GM21526 (cell line): Measurements from ENCODE around the gene VASN.

ENCODE experiments used
- ATAC-seq: cut with Tn5 transposase; IDR thresholded peaks from one replicate; pipeline ENCODE4 v1.9.1; 2021; ENCODE audit warnings: moderate library complexity; ENCODE audit not compliant: unreplicated experiment, low FRiP score

VASN gene

GRCh38 chr16:4381935-4382794, 10.5 kb downstream of the VASN start:
- ATAC-seq = no peak

GRCh38 chr16:4382795-4383357, 11.2 kb downstream of the VASN start:
- ATAC-seq = no peak

GRCh38 chr16:4383591-4384444, 12.2 kb downstream of the VASN start:
- no peak for ATAC-seq

- no peak for ATAC-seq
Observed at GRCh38 chr16:4384509-4384942, 12.9 kb downstream of the VASN start.

GRCh38 chr16:4385066-4385788, 13.6 kb downstream of the VASN start:
- no peak for ATAC-seq

GRCh38 chr16:4385789-4386450, 14.3 kb downstream of the VASN start:
- no peak for ATAC-seq

- ATAC-seq = no peak
Observed at GRCh38 chr16:4386451-4386805, 14.8 kb downstream of the VASN start.

GRCh38 chr16:4386951-4387565, 15.4 kb downstream of the VASN start:
- no peak for ATAC-seq

- no peak for ATAC-seq
Observed at GRCh38 chr16:4387781-4388180, 16.1 kb downstream of the VASN start.

GRCh38 chr16:4388271-4389021, 16.8 kb downstream of the VASN start:
- ATAC-seq = no peak

- no peak for ATAC-seq
Observed at GRCh38 chr16:4389051-4389955, 17.7 kb downstream of the VASN start.

GRCh38 chr16:4390266-4391260, 18.9 kb downstream of the VASN start:
- ATAC-seq = no peak

GRCh38 chr16:4391631-4392381, 20.2 kb downstream of the VASN start:
- ATAC-seq = no peak

GRCh38 chr16:4392382-4393239, 21.0 kb downstream of the VASN start:
- ATAC-seq = no peak

- ATAC-seq = no peak
Observed at GRCh38 chr16:4393240-4393600, 21.6 kb downstream of the VASN start.
